ENCODE results near the gene SNX9. TPM values are rescaled to one million over a fixed set of nuclear protein-coding genes. Genes with fewer than 3 reads are reported as not detected.

The SNX9 gene
- total and polyA plus RNA-seq, 2 of the 8 experiments (the other 6 are each of a cell fraction or from before 2014, with no cell fraction given), result 11.8 to 23.2 TPM

DNA sequence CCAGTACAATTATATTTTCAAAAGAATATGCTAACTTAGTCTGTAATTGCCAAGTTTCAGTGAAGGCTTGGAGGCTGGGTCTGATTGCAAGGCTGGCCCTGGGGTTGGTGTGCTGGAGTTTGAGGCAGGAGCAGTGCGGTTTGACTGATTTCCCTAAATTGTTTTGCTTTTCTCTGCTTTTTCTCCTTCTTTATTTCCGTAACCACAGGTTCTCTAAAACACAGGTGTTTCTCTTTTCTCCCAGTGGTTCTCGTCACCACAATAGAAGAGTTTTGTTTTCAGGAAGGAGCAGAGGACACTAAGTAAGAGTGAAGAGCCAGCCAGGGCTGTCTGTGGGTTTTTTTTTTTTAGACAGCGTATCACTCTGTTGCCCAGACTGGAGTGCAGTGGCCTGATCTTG lies 8.2 kb upstream of the SNX9 start:
- Histone ChIP-seq H2BK15ac (ENCODE audit: low read length) (no peak overlapping the region), H3K14ac (ENCODE audit: insufficient read length) (no peak overlapping the region), H3K23me2 (ENCODE audit: low read depth, low read length) (no peaks in the 10 kb centered on the region), H3K4me1 (replicated peaks in 1 of 4; ENCODE audit: control insufficient read depth in 3 of 4, insufficient read depth in 4 of 4, low read length in 3 of 4) (peaks cover 0 to 4% (median 0%) of the 10 kb centered on the region in 4 experiments; a peak in 1 of 7 replicates), H4K8ac (ENCODE audit: extremely low read depth, insufficient read depth, low read length) (no peak overlapping the region), H2BK120ac (replicated peaks; ENCODE audit: low read depth, low read length) (no peak overlapping the region), H2BK20ac (ENCODE audit: low read length) (no peak overlapping the region), H3K4me2 (ENCODE audit: insufficient read depth in 1 of 2, low read depth in 2 of 2, low read length in 2 of 2) (no peak overlapping the region), H4K20me1 (replicated peaks in 1 of 2; ENCODE audit: control insufficient read depth in 1 of 2, insufficient read depth in 2 of 2, low read length in 2 of 2) (no peaks in the 10 kb centered on the region), H3K4me3 (ENCODE audit: extremely low read depth in 1 of 4, insufficient read depth in 2 of 4, low read depth in 3 of 4, low read length in 4 of 4) (no peak overlapping the region), H3K79me2 (ENCODE audit: control insufficient read depth in 1 of 2, insufficient read depth in 2 of 2, low read length in 2 of 2) (no peaks in the 10 kb centered on the region), H3K9ac (replicated peaks in 1 of 4; ENCODE audit: extremely low read depth in 1 of 4, low read depth in 3 of 4, low read length in 3 of 4) (no peak overlapping the region), H3K18ac (ENCODE audit: extremely low read depth, low read length) (no peak overlapping the region), H3K9me3 (ENCODE audit: insufficient read depth in 2 of 2, low read depth in 1 of 2, low read length in 1 of 2) (no peaks in the 10 kb centered on the region), H3K36me3 (ENCODE audit: control insufficient read depth in 2 of 4, insufficient read depth in 4 of 4, low read length in 3 of 4) (no peaks in the 10 kb centered on the region), H2BK5ac (ENCODE audit: low read depth, low read length) (no peak overlapping the region), H4K91ac (replicated peaks; ENCODE audit: insufficient read length, low read length) (no peak overlapping the region), H4K5ac (ENCODE audit: insufficient read length, low read depth, low read length) (no peak overlapping the region), H3K4ac (replicated peaks; ENCODE audit: insufficient read length, low read depth, low read length) (no peak overlapping the region), H2AFZ (ENCODE audit: low read length) (no peak overlapping the region), H3K27me3 (replicated peaks in 1 of 4; ENCODE audit: control insufficient read depth in 3 of 4, extremely low read depth in 1 of 4, insufficient read depth in 3 of 4, low read length in 3 of 4) (no peaks in the 10 kb centered on the region), H2AK5ac (ENCODE audit: low read depth, low read length) (no peak overlapping the region), H3K27ac (ENCODE audit: low read depth, low read length) (no peak overlapping the region), H3K23ac (ENCODE audit: insufficient read length) (no peak overlapping the region), H2BK12ac (ENCODE audit: low read depth, low read length) (no peak overlapping the region), H3K56ac (replicated peaks; ENCODE audit: insufficient read length, low read depth, low read length) (no peak overlapping the region), H3K79me1 (ENCODE audit: low read depth, low read length) (no peaks in the 10 kb centered on the region)
- ChIA-PET CTCF (ENCODE audit: partially characterized antibody) (interaction anchor here (1.5 kb wide), 1 partner anchor 27 kb away, joined by 3 read pairs; no protein-coding TSS in a partner anchor), POLR2A (ENCODE audit: partially characterized antibody) (no interaction called here)
- DNase-seq (ENCODE audit: low read depth in 1 of 2, low spot score in 2 of 2) (no peak), FAIRE-seq (no peak)
- WGBS, 2 experiments (ENCODE audit: extremely low coverage in 1 of 2, insufficient coverage in 1 of 2, insufficient read length in 1 of 2, insufficient replicate concordance in 2 of 2, low coverage in 1 of 2, low lambda C conversion rate in 2 of 2, missing lambda C conversion rate in 1 of 2), result 86% methylated on average over 4 of the region's 4 CpGs; no CpG with 5 or more reads in 1 of the 2 experiments
- TF ChIP-seq HDAC2 (IDR thresholded peaks at IDR 0.05; ENCODE audit: borderline replicate concordance in 1 of 2, low read depth in 2 of 2, low read length in 2 of 2), result no peak
- no peak for TF ChIP-seq POU5F1 (IDR thresholded peaks at IDR 0.05; ENCODE audit: low read depth, low read length)
- TF ChIP-seq POLR2A (IDR thresholded peaks at IDR 0.05; ENCODE audit: control extremely low read depth in 1 of 2, low read depth in 2 of 2, low read length in 2 of 2), result no peak

Measured in H1 (cell line).